Panc1 (cell line): ENCODE data around the gene BNIP5. TPM values are rescaled to one million over a fixed set of nuclear protein-coding genes. Genes with fewer than 3 reads are reported as not detected.

Experiments
- ATAC-seq: fragments of 200-7000 bp; cut with Tn5 transposase; 2 replicates; pipeline ENCODE4 v1.9.1; 2020; ENCODE audit warnings: mild to moderate bottlenecking, moderate library complexity
- BruUV-seq: library from RNA; stranded (reverse); fragments of 400-500 nt; replicated peaks from 2 replicates; lab custom pipeline; 2021; lab: Mats Ljungman, UMichigan
- CTCF ChIA-PET: fragments of 300-600 bp; sonication (Branson Sonifier 250); formaldehyde crosslinking; loops from one replicate; lab custom pipeline; 2022; ENCODE audit warnings: antibody characterized with exemption; lab: Charles Lee
- POLR2A ChIA-PET: fragments of 300-600 bp; sonication (Branson Sonifier 250); formaldehyde crosslinking; loops from one replicate; lab custom pipeline; 2022; ENCODE audit warnings: antibody characterized with exemption; lab: Charles Lee
- DNase-seq: peaks from one replicate; pipeline ENCODE4 v3.0.0-alpha.2; 2010; ENCODE audit warnings: low read depth, low spot score
- H3K27ac ChIP-seq: 2 replicates; pipeline ENCODE4 v1.5.1; 2011; ENCODE audit warnings: mild to moderate bottlenecking, low read length, inconsistent platforms
- H3K27me3 ChIP-seq: fragments of 200-500 bp; sonication (Bioruptor generic); 2 replicates; pipeline ENCODE4 v1.6.0; 2014; ENCODE audit warnings: low read length, inconsistent platforms; ENCODE audit not compliant: control insufficient read depth, insufficient read depth
- H3K36me3 ChIP-seq: fragments of 200-500 bp; sonication (Bioruptor generic); 2 replicates; pipeline ENCODE4 v1.5.1; 2014; ENCODE audit warnings: inconsistent platforms, mild to moderate bottlenecking, low read length, moderate library complexity; ENCODE audit not compliant: control insufficient read depth, insufficient read depth
- H3K4me1 ChIP-seq: 2 replicates; pipeline ENCODE4 v1.5.1; 2011; ENCODE audit warnings: inconsistent platforms, mild to moderate bottlenecking, low read length, moderate library complexity; ENCODE audit not compliant: control insufficient read depth, insufficient read depth
- H3K4me3 ChIP-seq, 2 experiments: 2 replicates each; pipeline ENCODE4 v1.5.1; 2011 to 2012; ENCODE audit warnings: low read depth in 2 of 2, low read length in 2 of 2, mild to moderate bottlenecking in 2 of 2, inconsistent platforms in 1 of 2, moderate library complexity in 1 of 2
- H3K9me3 ChIP-seq: fragments of 200-500 bp; sonication (Bioruptor generic); 2 replicates; pipeline ENCODE4 v1.5.1; 2014; ENCODE audit warnings: low read depth, mild to moderate bottlenecking, inconsistent platforms, low read length, moderate library complexity; ENCODE audit not compliant: control insufficient read depth, insufficient read depth
- POLR2AphosphoS5 ChIP-seq: IDR thresholded peaks from 2 replicates; pipeline ENCODE4 v1.6.1; 2012; ENCODE audit warnings: mild to moderate bottlenecking, low read depth, low read length, moderate library complexity
- SIN3A ChIP-seq: IDR thresholded peaks from 2 replicates; pipeline ENCODE4 v1.6.1; 2012; ENCODE audit warnings: low read depth, mild to moderate bottlenecking, low read length, moderate library complexity, borderline replicate concordance; ENCODE audit not compliant: insufficient read depth
- TCF7L2 ChIP-seq: IDR thresholded peaks from 2 replicates; pipeline ENCODE4 v1.6.1; 2011; ENCODE audit warnings: mild to moderate bottlenecking, low read depth, low read length, inconsistent platforms
- in situ Hi-C: cut with HindIII; loops from 2 replicates; pipeline ENCODE4 v1.10.0; 2016; ENCODE audit warnings: low sequenced_read_pairs, low pct_unique_long_range_greater_than_20kb
- intact Hi-C: fragments of 100-400 bp; cut with micrococcal nuclease; formaldehyde crosslinking; loops from one replicate; pipeline ENCODE4 v1.10.0; 2022; ENCODE audit not compliant: unreplicated experiment
- total RNA-seq: library from RNA; stranded (reverse); gene quantifications from one replicate; pipeline ENCODE4 v1.2.1, GENCODE V29; 2021; ENCODE audit not compliant: unreplicated experiment
- TF ChIP-seq, protein P1 (sequence below): fragments of 450-650 bp; IDR thresholded peaks from 2 replicates; pipeline ENCODE4 v1.5.1; 2017; ENCODE audit warnings: mild to moderate bottlenecking
- TF ChIP-seq, protein P2 (sequence below), 2 experiments: IDR thresholded peaks; 2 replicates each; pipeline ENCODE4 v1.6.1; 2011 to 2012; ENCODE audit warnings: low read depth in 2 of 2, control low read depth in 1 of 2, low read length in 1 of 2, mild to moderate bottlenecking in 1 of 2, moderate library complexity in 1 of 2; ENCODE audit not compliant: insufficient read depth in 1 of 2

The BNIP5 gene
- total RNA-seq, 1 experiment from 2014 or later, result not detected

GRCh38 chr6:36292170-36292569, 44.5 kb downstream of the BNIP5 start:
- Histone ChIP-seq H3K27me3 (no peaks in the 10 kb centered on the region; the same call in 1 of the 2 replicates), H3K36me3 (no peaks in the 10 kb centered on the region), H3K9me3 (no peaks in the 10 kb centered on the region), H3K4me1 (no peaks in the 10 kb centered on the region), H3K27ac (no peak overlapping the region), H3K4me3 (no peak overlapping the region)
- ChIA-PET POLR2A (no interaction called here), CTCF (interaction anchor here (1.0 kb wide), 1 partner anchor 10 kb away, joined by 3 read pairs; no protein-coding TSS in a partner anchor)
- no peak for ATAC-seq
- no peak for DNase-seq
- in situ Hi-C loops (no loop called here), intact Hi-C loops (no loop called here)
- BruUV-seq, result no TSS peak
- TF ChIP-seq, protein P1, sequence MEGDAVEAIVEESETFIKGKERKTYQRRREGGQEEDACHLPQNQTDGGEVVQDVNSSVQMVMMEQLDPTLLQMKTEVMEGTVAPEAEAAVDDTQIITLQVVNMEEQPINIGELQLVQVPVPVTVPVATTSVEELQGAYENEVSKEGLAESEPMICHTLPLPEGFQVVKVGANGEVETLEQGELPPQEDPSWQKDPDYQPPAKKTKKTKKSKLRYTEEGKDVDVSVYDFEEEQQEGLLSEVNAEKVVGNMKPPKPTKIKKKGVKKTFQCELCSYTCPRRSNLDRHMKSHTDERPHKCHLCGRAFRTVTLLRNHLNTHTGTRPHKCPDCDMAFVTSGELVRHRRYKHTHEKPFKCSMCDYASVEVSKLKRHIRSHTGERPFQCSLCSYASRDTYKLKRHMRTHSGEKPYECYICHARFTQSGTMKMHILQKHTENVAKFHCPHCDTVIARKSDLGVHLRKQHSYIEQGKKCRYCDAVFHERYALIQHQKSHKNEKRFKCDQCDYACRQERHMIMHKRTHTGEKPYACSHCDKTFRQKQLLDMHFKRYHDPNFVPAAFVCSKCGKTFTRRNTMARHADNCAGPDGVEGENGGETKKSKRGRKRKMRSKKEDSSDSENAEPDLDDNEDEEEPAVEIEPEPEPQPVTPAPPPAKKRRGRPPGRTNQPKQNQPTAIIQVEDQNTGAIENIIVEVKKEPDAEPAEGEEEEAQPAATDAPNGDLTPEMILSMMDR, result no peak
- no peak for TF ChIP-seq TCF7L2
- no peak for TF ChIP-seq POLR2AphosphoS5
- TF ChIP-seq, protein P2, sequence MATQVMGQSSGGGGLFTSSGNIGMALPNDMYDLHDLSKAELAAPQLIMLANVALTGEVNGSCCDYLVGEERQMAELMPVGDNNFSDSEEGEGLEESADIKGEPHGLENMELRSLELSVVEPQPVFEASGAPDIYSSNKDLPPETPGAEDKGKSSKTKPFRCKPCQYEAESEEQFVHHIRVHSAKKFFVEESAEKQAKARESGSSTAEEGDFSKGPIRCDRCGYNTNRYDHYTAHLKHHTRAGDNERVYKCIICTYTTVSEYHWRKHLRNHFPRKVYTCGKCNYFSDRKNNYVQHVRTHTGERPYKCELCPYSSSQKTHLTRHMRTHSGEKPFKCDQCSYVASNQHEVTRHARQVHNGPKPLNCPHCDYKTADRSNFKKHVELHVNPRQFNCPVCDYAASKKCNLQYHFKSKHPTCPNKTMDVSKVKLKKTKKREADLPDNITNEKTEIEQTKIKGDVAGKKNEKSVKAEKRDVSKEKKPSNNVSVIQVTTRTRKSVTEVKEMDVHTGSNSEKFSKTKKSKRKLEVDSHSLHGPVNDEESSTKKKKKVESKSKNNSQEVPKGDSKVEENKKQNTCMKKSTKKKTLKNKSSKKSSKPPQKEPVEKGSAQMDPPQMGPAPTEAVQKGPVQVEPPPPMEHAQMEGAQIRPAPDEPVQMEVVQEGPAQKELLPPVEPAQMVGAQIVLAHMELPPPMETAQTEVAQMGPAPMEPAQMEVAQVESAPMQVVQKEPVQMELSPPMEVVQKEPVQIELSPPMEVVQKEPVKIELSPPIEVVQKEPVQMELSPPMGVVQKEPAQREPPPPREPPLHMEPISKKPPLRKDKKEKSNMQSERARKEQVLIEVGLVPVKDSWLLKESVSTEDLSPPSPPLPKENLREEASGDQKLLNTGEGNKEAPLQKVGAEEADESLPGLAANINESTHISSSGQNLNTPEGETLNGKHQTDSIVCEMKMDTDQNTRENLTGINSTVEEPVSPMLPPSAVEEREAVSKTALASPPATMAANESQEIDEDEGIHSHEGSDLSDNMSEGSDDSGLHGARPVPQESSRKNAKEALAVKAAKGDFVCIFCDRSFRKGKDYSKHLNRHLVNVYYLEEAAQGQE (IDR thresholded peaks at IDR 0.05; ENCODE audit: insufficient read depth in 1 of 2, low read depth in 2 of 2, low read length in 1 of 2), result no peak
- no peak for TF ChIP-seq SIN3A

GRCh38 chr6:36290668-36291620, 45.7 kb downstream of the BNIP5 start:
- Histone ChIP-seq H3K27ac (no peak overlapping the region), H3K4me1 (no peaks in the 10 kb centered on the region), H3K27me3 (no peaks in the 10 kb centered on the region), H3K4me3 (no peak overlapping the region), H3K36me3 (no peaks in the 10 kb centered on the region), H3K9me3 (no peaks in the 10 kb centered on the region)
- POLR2A ChIA-PET, result no interaction called here
- ATAC-seq (no peak), DNase-seq (no peak)
- intact Hi-C loops, result no loop called here
- TF ChIP-seq TCF7L2 (no peak), SIN3A (no peak), POLR2AphosphoS5 (no peak)
- TF ChIP-seq, protein P1, result no peak
- BruUV-seq, result no TSS peak
- CTCF ChIA-PET, result interaction anchor here (1.0 kb wide), 1 partner anchor 11 kb away, joined by 3 read pairs; no protein-coding TSS in a partner anchor
- in situ Hi-C loops, result no loop called here
